ENCODE measurements around the gene KLHL40. TPM values are rescaled to one million over a fixed set of nuclear protein-coding genes. Genes with fewer than 3 reads are reported as not detected.
"Not testable (repeated sequence)": the region's sequence is repeated elsewhere in the genome, so short reads cannot be mapped to it uniquely, and the experiment has no call there.

KLHL40 gene
- total RNA-seq, 1 donor from 2014 or later, result 0.12 TPM

DNA sequence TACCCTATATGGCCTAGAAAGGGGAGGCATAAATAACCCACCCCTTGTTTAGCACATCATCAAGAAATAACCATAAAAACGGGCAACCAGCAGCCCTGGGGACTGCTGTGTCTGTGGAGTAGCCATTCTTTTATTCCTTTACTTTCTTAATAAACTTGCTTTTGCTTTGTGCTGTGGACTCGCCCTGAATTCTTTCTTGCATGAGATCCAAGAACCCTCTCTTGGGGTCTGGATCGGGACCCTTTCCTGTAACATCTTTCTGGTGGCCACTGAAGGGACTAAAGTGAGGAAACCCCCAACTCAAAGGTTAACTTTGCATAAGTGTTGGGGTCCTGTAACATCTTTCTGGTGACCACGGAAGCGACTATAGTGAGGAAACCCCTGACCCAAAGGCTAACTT lies 33.0 kb downstream of the KLHL40 start:
- Mint-ChIP-seq H3K27ac (no peak overlapping the region), H3K27me3 (peaks cover 7% of the 10 kb centered on the region), H3K4me3 (no peak overlapping the region), H3K4me1 (ENCODE audit: unreplicated experiment) (no peaks in the 10 kb centered on the region), H3K9me3 (no peaks in the 10 kb centered on the region), H3K36me3 (no peaks in the 10 kb centered on the region)
- TF ChIP-seq, protein P1, sequence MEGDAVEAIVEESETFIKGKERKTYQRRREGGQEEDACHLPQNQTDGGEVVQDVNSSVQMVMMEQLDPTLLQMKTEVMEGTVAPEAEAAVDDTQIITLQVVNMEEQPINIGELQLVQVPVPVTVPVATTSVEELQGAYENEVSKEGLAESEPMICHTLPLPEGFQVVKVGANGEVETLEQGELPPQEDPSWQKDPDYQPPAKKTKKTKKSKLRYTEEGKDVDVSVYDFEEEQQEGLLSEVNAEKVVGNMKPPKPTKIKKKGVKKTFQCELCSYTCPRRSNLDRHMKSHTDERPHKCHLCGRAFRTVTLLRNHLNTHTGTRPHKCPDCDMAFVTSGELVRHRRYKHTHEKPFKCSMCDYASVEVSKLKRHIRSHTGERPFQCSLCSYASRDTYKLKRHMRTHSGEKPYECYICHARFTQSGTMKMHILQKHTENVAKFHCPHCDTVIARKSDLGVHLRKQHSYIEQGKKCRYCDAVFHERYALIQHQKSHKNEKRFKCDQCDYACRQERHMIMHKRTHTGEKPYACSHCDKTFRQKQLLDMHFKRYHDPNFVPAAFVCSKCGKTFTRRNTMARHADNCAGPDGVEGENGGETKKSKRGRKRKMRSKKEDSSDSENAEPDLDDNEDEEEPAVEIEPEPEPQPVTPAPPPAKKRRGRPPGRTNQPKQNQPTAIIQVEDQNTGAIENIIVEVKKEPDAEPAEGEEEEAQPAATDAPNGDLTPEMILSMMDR (conservative IDR thresholded peaks at IDR 0.05), result no peak
- no peak for DNase-seq (ENCODE audit: extremely low spot score, unreplicated experiment)

DNA sequence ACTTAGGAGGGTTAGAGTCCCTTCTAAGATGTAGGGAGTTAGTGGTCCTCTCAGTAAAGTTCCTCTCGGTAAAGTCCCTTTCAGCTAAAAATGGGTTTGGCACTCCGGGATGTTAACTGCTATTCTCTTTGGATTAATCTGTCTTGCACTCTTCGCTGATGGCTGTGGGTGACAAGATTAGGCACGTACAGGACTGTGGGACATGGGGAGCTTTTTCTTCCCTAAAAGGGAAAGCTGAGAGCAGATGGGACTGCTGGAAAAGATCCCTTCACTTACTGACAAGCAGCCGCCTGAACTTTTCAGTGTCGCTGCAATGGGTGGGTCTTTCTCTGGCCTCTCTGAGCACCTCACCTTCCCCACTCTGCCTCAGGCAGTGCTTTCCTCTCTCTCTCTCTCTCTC lies 33.7 kb downstream of the KLHL40 start:
- Mint-ChIP-seq H3K36me3 (no peaks in the 10 kb centered on the region), H3K4me1 (ENCODE audit: unreplicated experiment) (no peaks in the 10 kb centered on the region), H3K27me3 (peaks cover 5% of the 10 kb centered on the region), H3K9me3 (no peaks in the 10 kb centered on the region), H3K4me3 (no peak overlapping the region), H3K27ac (no peak overlapping the region)
- DNase-seq (ENCODE audit: extremely low spot score, unreplicated experiment), result no peak
- TF ChIP-seq, protein P1 (conservative IDR thresholded peaks at IDR 0.05), result no peak

DNA sequence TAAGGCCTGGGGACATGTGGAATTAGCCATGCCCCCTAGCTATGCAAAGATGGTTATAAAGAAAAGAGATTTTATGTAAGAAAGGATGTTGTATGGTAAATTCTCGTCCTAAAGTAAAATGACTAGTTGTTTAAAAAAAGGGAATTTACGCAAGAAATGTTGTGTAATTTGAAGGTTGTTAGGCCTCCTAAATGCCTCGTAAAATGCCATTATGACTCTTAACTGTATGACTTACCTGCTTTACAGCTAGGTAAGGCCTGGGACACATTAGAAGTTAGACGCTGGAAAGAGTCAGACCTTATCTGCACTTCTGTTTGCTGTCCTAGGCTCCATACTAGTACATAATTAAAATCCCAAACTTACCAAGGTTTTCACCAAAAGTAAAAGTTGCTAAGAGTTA lies 34.8 kb downstream of the KLHL40 start:
- TF ChIP-seq, protein P1 (conservative IDR thresholded peaks at IDR 0.05), result no peak
- no peaks in the 10 kb centered on the region for H3K36me3 Mint-ChIP-seq
- no peak for DNase-seq (ENCODE audit: extremely low spot score, unreplicated experiment)
- no peaks in the 10 kb centered on the region for H3K27me3 Mint-ChIP-seq
- no peaks in the 10 kb centered on the region for H3K9me3 Mint-ChIP-seq
- H3K4me3 Mint-ChIP-seq, result no peak overlapping the region
- H3K27ac Mint-ChIP-seq, result no peak overlapping the region
- no peaks in the 10 kb centered on the region for H3K4me1 Mint-ChIP-seq (ENCODE audit: unreplicated experiment)

DNA sequence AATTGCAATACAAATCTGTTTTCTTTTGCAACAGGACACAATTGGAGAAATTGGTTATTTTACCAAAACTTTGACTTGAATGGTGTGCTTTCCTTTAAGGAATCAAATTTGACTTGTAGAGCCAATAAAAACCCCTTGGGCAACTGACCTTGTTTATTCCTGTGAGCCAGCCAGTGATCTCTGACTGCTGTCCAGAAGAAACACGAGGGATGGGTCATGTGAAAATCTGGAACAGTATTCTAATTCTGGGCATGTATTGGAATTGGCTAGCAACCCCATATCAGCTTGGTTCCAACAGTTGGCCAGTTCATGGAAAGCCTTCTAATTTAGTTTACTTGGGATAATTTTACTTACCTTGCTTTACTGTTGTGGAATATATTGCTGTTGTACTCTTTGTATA lies 36.4 kb downstream of the KLHL40 start:
- Mint-ChIP-seq H3K27me3 (no peaks in the 10 kb centered on the region), H3K4me1 (ENCODE audit: unreplicated experiment) (no peaks in the 10 kb centered on the region), H3K27ac (no peak overlapping the region), H3K36me3 (no peaks in the 10 kb centered on the region), H3K9me3 (no peaks in the 10 kb centered on the region), H3K4me3 (no peak overlapping the region)
- TF ChIP-seq, protein P1 (conservative IDR thresholded peaks at IDR 0.05), result no peak
- no peak for DNase-seq (ENCODE audit: extremely low spot score, unreplicated experiment)

DNA sequence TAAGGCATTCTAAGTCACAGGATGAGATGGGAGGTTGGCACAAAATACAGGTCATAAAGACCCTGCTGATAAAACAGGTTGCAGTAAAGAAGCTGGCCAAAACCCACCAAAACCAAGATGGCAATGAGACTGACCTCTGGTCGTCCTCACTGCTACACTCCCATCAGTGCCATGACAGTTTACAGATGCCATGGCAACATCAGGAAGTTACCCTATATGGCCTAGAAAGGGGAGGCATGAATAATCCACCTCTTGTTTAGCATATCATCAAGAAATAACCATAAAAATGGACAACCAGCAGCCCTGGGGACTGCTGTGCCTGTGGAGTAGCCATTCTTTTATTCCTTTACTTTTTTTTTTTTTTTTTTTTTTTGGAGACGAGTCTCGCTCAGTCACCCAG lies 37.1 kb downstream of the KLHL40 start:
- not testable (repeated sequence) for H3K36me3 Mint-ChIP-seq; DNase-seq (ENCODE audit: extremely low spot score, unreplicated experiment); H3K27ac Mint-ChIP-seq; H3K9me3 Mint-ChIP-seq; H3K4me3 Mint-ChIP-seq; H3K4me1 Mint-ChIP-seq (ENCODE audit: unreplicated experiment); H3K27me3 Mint-ChIP-seq

DNA sequence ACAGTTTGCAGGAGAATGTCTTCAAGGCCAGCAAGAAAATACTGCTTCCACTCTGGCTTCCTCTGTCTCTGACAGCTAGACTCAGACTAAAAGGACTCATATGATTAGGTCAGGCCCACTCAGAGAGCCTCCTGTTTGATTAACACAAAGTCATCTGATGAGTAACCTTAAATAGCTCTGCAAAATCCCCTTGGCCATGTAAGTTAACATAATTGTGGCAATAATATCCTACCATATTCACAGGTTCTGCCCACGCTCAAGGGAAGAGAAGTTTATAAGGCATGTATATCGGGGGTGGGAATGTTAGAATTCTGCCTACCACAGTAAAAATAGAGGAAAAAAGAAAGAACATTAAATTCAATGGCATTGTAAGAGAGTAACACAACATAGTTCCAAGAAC lies 37.9 kb downstream of the KLHL40 start:
- Mint-ChIP-seq H3K4me1 (ENCODE audit: unreplicated experiment) (no peaks in the 10 kb centered on the region), H3K9me3 (no peaks in the 10 kb centered on the region), H3K36me3 (no peaks in the 10 kb centered on the region), H3K27me3 (no peaks in the 10 kb centered on the region), H3K4me3 (no peak overlapping the region), H3K27ac (no peak overlapping the region)
- TF ChIP-seq, protein P1 (conservative IDR thresholded peaks at IDR 0.05), result no peak
- DNase-seq (ENCODE audit: extremely low spot score, unreplicated experiment), result no peak

Data from type B pancreatic cell (in vitro differentiated cells).